HG03139 (cell line): ENCODE measurements around the gene OVOL2.
"Not testable (repeated sequence)": the region's sequence is repeated elsewhere in the genome, so short reads cannot be mapped to it uniquely, and the experiment has no call there.

ENCODE experiments used
- ATAC-seq: cut with Tn5 transposase; IDR thresholded peaks from one replicate; pipeline ENCODE4 v1.9.1; 2021; ENCODE audit not compliant: unreplicated experiment

Gene OVOL2

GRCh38 chr20:18058661-18059467 lies 1.1 kb upstream of the OVOL2 start:
- ATAC-seq = no peak

DNA sequence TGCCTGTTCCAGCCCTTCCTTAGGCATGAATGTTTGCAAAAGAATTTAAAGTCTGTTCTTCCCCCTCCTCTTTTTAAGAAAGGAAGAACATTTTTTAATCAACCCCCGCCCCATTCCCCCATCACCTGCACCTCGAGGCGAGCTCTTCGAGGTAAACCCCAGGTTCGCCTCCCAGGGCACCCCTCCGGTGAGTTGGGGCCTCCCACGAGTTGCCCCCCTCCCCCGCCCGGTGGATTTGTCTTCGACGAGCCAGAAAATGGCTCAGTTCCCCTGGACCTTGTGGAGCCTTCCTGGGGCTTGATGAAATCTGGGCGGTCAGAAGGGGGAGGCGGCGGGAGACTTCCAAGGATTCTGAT lies 256 bp upstream of the OVOL2 start:
- ATAC-seq = no peak

- ATAC-seq = no peak
Observed at GRCh38 chr20:18056174-18057100, 1.3 kb downstream of the OVOL2 start.

GRCh38 chr20:18055261-18055660 lies 2.5 kb downstream of the OVOL2 start:
- ATAC-seq = no peak

- ATAC-seq = no peak
Observed at GRCh38 chr20:18052856-18053255, 4.9 kb downstream of the OVOL2 start.

DNA sequence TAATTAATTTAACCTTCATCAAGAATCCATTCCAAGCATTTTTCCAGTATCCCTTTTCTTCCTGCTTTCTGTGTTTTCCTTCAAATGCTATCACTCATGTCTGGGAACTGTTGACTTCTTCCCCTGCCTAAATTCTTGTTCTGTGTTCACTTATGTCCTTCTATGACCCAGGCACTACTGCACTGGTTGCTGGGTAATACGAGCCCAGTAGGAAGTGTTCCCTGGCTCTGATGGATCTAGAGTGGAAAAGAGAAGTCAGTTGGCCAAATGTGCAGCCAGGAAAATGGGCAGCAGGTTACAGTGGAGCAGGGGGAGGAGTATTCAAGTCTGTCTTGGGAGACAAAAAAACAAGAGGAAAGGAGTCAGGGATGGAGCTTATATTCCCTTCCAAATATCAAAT lies 7.1 kb downstream of the OVOL2 start:
- no peak for ATAC-seq

DNA sequence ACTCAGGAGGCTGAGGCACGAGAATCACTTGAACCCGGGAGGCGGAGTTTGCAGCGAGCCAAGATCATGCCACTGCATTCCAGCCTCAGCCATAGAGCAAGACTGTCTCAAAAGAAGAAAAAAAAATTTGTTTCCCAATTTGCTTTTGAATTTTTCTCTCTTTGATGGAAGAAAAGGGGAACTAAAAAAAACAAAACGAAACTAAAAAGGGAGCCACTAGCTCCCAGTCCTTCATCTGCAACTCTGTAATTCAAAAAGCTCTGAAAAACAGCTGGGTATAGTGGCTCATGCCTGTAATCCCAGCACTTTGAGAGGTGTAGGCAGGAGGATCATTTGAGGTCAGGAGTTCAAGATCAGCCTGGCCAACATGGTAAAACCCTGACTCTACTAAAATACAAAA lies 9.5 kb downstream of the OVOL2 start:
- ATAC-seq = no peak

- no peak for ATAC-seq
Observed at GRCh38 chr20:18046535-18046934, 11.2 kb downstream of the OVOL2 start.

- no peak for ATAC-seq
Observed at GRCh38 chr20:18042229-18042628, 15.5 kb downstream of the OVOL2 start.

- no peak for ATAC-seq
Observed at GRCh38 chr20:18041462-18041861, 16.3 kb downstream of the OVOL2 start.

GRCh38 chr20:18039063-18039462 lies 18.7 kb downstream of the OVOL2 start:
- ATAC-seq = no peak

GRCh38 chr20:18034039-18034438 lies 23.7 kb downstream of the OVOL2 start:
- no peak for ATAC-seq

DNA sequence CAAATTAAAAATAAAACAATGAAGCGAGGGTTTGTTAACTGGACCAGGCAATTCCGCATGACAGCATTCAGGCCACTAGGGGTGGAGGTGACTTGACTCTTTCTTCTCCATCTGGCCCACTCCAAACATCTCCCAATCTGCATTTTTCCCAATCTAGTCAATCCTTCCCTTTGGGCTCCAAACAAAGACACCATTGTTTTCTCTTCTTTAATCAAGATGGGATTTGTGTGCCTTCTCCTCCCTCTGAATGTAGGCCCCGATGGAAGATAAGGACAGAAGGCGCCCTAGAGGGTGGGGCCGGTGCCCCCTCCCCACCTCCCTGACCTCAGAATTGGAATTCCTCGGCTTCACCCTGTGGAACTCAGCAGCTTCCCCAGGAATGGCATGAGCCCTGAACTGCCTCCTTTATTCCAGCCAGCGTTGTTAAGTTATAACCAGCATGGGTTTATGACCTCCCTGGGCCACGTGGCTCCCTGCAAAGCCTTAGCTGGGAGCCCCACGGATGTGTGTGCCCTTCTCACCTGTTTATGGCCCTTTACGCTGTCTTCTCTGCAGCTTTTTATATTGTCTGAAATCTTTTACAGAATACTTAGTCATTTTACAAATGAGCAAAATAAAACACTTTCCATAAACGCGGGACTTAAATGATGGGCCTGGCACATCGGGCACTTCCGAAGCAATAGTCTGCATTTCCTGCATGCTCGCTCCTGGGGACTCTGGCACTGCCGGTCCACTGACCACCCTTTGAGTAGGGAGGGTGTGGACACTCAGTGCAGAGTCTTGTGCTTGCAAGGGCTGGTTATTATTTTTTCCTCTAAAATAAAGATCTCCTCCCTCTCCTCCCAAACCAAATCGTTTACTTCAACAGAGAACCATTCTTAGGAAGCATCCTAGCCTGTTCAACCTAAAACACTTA lies 24.5 kb downstream of the OVOL2 start:
- ATAC-seq = no peak

DNA sequence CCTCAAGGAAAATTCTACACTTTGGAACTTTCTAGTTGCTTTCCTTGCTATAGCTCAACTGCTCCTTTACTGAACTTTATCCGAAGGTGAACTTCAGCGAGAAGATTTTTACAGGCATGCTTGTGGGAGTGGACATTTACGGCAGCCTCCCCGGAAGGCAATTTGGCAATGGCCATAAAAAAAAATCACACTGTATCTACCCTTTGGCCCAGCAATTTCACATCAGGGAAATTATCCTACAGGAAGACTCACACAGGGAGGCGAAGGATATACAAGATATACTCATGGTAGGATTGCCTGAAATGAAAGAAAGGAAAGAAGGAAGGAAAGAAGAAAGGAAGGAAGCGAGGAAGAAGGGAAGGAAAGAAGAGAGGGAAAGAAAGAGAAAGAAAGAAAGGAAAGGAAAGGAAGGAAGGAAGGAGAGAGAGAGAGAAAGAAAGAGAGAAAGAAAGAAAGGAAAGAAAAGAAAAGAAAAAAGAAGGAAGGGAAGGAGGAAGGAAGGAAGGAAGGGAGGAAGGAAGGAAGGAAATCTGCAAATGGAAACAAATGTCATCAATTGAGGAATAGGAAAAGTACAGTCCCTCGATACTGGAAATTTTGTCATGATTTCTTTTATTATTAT lies 25.7 kb downstream of the OVOL2 start:
- no peak for ATAC-seq

GRCh38 chr20:18031050-18031449 lies 26.7 kb downstream of the OVOL2 start:
- no peak for ATAC-seq

DNA sequence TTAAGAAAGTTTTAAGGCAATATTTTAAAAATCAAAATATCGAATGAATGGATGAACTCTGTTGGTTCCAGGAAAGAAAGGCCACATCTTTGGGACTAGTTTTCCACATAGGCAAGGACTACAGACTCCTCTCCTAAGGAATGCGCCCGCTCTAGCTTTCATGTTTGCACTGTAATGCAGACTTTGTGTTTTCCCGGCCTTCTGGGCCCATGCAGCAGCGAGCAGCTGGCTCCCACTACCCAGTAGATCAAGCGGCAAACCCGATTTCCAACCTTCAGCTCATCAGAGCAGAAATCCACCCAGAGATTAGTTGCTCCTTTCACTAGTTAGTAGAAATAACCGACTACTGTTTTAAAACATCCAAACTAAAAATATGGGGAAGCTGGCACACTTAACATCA lies 27.7 kb downstream of the OVOL2 start:
- no peak for ATAC-seq

- not testable (repeated sequence) for ATAC-seq
Observed at GRCh38 chr20:18027011-18027410, 30.7 kb downstream of the OVOL2 start.

DNA sequence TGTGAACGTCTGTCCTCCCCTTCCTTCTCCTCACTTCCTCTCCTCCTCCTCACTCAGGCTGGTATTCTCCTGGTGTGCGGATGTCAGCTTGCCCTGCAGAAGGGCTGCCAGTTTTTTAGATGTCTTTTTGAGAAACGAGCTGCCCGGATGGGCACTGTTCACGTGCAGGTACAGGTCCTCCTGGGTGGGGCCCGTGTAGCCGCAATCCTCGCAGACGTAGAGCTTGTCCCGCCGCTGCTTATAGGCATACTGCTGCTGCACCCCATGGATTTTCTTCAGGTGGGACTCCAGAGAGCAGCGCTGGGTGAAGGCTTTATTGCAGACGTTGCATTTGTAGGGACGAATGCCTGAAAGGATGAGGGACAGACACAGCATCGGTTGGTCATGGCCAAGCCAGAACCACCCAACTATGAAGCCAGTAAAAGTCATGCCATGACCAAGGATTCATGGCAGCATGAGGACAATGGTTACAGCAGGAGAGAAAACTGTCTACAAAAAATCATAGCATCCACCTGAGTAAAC lies 33.0 kb downstream of the OVOL2 start:
- no peak for ATAC-seq

DNA sequence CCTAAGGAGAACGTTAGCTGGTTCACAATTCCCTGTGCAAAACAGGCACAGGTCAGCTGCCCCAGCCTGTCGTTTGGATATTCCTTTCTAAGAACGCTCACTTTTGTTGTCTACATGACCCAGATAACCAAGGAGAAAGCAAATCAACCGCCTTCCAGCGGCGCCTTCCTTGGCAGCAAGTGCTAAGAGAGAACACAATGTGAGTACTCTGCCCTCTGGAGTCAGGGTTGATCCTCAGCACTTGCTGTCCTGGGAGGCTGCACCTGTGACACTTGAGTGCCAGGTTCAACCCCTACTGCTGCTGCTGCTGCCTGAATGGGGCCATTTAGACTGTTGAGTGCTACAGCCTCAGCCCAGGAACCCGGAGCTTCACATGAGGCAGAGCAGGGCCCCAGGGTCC lies 36.8 kb downstream of the OVOL2 start:
- ATAC-seq = no peak

DNA sequence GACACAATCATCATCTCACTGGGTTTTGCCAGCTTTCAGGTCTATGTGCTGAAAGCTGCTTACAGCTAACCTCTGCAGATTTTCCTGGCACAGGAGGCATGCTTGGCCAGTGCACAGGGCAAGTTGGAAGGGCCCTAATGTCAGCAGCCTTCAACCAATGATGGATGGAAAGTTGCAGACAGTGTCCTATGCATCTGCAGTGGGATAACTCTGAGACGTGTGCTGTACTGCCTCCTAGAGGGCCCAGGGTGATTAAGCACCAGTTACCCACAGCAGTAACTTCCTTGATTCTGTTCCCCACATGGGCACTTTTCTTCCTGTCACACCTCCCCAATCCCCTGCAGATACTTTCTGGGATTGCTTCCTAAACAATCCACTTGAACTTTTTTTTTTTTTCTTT lies 38.6 kb downstream of the OVOL2 start:
- ATAC-seq = no peak
